Keratinocyte (primary cell): ENCODE results near the gene TBC1D5. TPM values are rescaled to one million over a fixed set of nuclear protein-coding genes. Genes with fewer than 3 reads are reported as not detected.

Experiments
- DNase-seq: peaks from one replicate; pipeline ENCODE4 v3.0.0-alpha.2; 2011; ENCODE audit warnings: low read depth, missing footprints, low spot score
- FAIRE-seq: peaks from 2 replicates; lab custom pipeline; 2011; peaks lifted over from hg19 to GRCh38; lab: Jason Lieb, UNC
- H2AFZ ChIP-seq: 2 replicates; pipeline ENCODE4 v1.6.0; 2012; ENCODE audit warnings: low read length, control low read depth, inconsistent platforms; ENCODE audit not compliant: control insufficient read depth
- H3K27ac ChIP-seq: 2 replicates; pipeline ENCODE4 v1.5.1; 2011; ENCODE audit warnings: low read length; ENCODE audit not compliant: control insufficient read depth, insufficient read depth
- H3K27me3 ChIP-seq: 3 replicates; pipeline ENCODE4 v1.6.0; 2011; ENCODE audit warnings: low read length; ENCODE audit not compliant: control insufficient read depth, insufficient read depth; ENCODE audit errors: extremely low read depth
- H3K36me3 ChIP-seq, 2 experiments: 2 replicates in 1 of 2; 3 replicates in 1 of 2; pipeline ENCODE4 v1.5.1; 2011; ENCODE audit warnings: low read length in 2 of 2, mild to moderate bottlenecking in 1 of 2; ENCODE audit not compliant: control insufficient read depth in 2 of 2, insufficient read depth in 2 of 2; ENCODE audit errors: extremely low read depth in 1 of 2
- H3K4me1 ChIP-seq: 3 replicates; pipeline ENCODE4 v1.5.1; 2011; ENCODE audit warnings: low read length; ENCODE audit not compliant: control insufficient read depth, insufficient read depth; ENCODE audit errors: extremely low read depth
- H3K4me2 ChIP-seq: 3 replicates; pipeline ENCODE4 v1.6.0; 2011; ENCODE audit warnings: low read depth, low read length; ENCODE audit not compliant: control insufficient read depth, insufficient read depth; ENCODE audit errors: extremely low read depth
- H3K4me3 ChIP-seq, 3 experiments: fragments of 200-600 bp in 1 of 3; sonication (generic) in 1 of 3; 2 replicates in 2 of 3; 3 replicates in 1 of 3; pipeline ENCODE4 v1.5.1; 2011 to 2016; ENCODE audit warnings: low read length in 3 of 3, mild to moderate bottlenecking in 3 of 3, control low read depth in 2 of 3, inconsistent platforms in 1 of 3, low read depth in 1 of 3, mixed read lengths in 1 of 3, mixed run types in 1 of 3, moderate library complexity in 1 of 3; ENCODE audit not compliant: control insufficient read depth in 2 of 3, insufficient read depth in 2 of 3; ENCODE audit errors: extremely low read depth in 1 of 3
- H3K79me2 ChIP-seq: 2 replicates; pipeline ENCODE4 v1.6.0; 2012; ENCODE audit warnings: low read length; ENCODE audit not compliant: control insufficient read depth, insufficient read depth
- H3K9ac ChIP-seq: 3 replicates; pipeline ENCODE4 v1.6.0; 2011; ENCODE audit warnings: low read length; ENCODE audit not compliant: control insufficient read depth, insufficient read depth; ENCODE audit errors: extremely low read depth
- H3K9me1 ChIP-seq: 3 replicates; pipeline ENCODE4 v1.6.0; 2011; ENCODE audit warnings: low read length; ENCODE audit not compliant: control insufficient read depth, insufficient read depth; ENCODE audit errors: extremely low read depth
- H3K9me3 ChIP-seq: 2 replicates; pipeline ENCODE4 v1.5.1; 2012; ENCODE audit warnings: low read depth, low read length; ENCODE audit not compliant: control insufficient read depth
- H4K20me1 ChIP-seq: 3 replicates; pipeline ENCODE4 v1.6.0; 2011; ENCODE audit warnings: low read length; ENCODE audit not compliant: control insufficient read depth, insufficient read depth; ENCODE audit errors: extremely low read depth
- EZH2 ChIP-seq: IDR thresholded peaks from one replicate; pipeline ENCODE4 v1.6.1; 2012; ENCODE audit warnings: inconsistent platforms, mild to moderate bottlenecking, low read length, moderate library complexity
- dilution Hi-C: fragments of 300-500 bp; cut with MboI; formaldehyde crosslinking; loops from one replicate; pipeline ENCODE4 v1.7.0; 2020; ENCODE audit warnings: low sequenced_read_pairs; ENCODE audit not compliant: extremely low pct_ligation_motif_present
- polyA plus RNA-seq, 5 experiments: library from polyadenylated mRNA; depleted of rRNA in 3 of 5; stranded (reverse) in 3 of 5; stranded (forward) in 1 of 5; unstranded in 1 of 5; fragments of >200 nt; gene quantifications; 1 replicate in 1 of 5; 2 replicates in 3 of 5; 3 replicates in 1 of 5; pipeline versions ENCODE4 v1.2.1 to v1.2.3, GENCODE V29; 2011 to 2012; ENCODE audit warnings: missing spikeins in 2 of 5, low read depth in 1 of 5, low replicate concordance in 1 of 5
- TF ChIP-seq, protein P1 (sequence below), 3 experiments: IDR thresholded peaks in 1 of 3; conservative IDR thresholded peaks in 1 of 3; optimal IDR thresholded peaks in 1 of 3; 2 replicates in 2 of 3; 3 replicates in 1 of 3; pipeline versions ENCODE3 to v1.5.1; 2011; ENCODE audit warnings: low read length in 3 of 3, mild to moderate bottlenecking in 3 of 3, moderate library complexity in 2 of 3, control low read depth in 1 of 3, inconsistent platforms in 1 of 3; ENCODE audit not compliant: insufficient read depth in 2 of 3; ENCODE audit errors: extremely low read depth in 1 of 3

TBC1D5 gene
- polyA plus RNA-seq, 1 donor (not counting 4 experiments of a cell fraction or from before 2014, with no cell fraction given), result 25.8 TPM

DNA sequence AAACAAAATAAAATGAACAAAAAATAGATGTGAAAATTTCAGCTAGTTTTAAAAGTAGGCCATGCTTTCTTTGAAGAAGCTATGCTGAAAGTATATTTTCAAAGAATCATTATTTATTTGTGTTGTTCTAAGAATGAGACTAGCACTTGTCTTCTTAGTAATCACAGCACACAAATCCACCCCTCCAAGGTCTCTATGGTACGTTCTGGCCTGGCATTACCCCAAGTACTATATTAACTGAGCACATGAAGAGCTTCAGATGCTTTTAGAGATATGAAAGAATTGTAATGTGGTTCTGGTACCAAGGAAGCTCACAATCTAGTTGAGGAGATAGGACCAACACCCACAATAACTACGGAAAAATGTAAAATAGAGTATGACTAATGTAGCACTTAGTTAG lies 441.2 kb downstream of the TBC1D5 start:
- Histone ChIP-seq H3K27me3 (no peaks in the 10 kb centered on the region), H3K4me2 (no peak overlapping the region), H3K9ac (no peak overlapping the region), H3K27ac (no peak overlapping the region), H3K4me1 (no peaks in the 10 kb centered on the region), H3K36me3 (no peaks in the 10 kb centered on the region), H4K20me1 (no peaks in the 10 kb centered on the region), H3K4me3 (no peak overlapping the region), H3K9me3 (no peaks in the 10 kb centered on the region), H3K79me2 (no peaks in the 10 kb centered on the region), H2AFZ (no peak overlapping the region), H3K9me1 (no peaks in the 10 kb centered on the region)
- dilution Hi-C loops, result no loop called here
- FAIRE-seq (no peak), DNase-seq (no peak)
- TF ChIP-seq, protein P1, sequence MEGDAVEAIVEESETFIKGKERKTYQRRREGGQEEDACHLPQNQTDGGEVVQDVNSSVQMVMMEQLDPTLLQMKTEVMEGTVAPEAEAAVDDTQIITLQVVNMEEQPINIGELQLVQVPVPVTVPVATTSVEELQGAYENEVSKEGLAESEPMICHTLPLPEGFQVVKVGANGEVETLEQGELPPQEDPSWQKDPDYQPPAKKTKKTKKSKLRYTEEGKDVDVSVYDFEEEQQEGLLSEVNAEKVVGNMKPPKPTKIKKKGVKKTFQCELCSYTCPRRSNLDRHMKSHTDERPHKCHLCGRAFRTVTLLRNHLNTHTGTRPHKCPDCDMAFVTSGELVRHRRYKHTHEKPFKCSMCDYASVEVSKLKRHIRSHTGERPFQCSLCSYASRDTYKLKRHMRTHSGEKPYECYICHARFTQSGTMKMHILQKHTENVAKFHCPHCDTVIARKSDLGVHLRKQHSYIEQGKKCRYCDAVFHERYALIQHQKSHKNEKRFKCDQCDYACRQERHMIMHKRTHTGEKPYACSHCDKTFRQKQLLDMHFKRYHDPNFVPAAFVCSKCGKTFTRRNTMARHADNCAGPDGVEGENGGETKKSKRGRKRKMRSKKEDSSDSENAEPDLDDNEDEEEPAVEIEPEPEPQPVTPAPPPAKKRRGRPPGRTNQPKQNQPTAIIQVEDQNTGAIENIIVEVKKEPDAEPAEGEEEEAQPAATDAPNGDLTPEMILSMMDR (optimal IDR thresholded peaks at IDR 0.05 in 1 of 3, IDR thresholded peaks at IDR 0.05 in 1 of 3, conservative IDR thresholded peaks at IDR 0.05 in 1 of 3; ENCODE audit: extremely low read depth in 1 of 3, insufficient read depth in 2 of 3, low read length in 3 of 3), result no peak
- TF ChIP-seq EZH2, result no peak

DNA sequence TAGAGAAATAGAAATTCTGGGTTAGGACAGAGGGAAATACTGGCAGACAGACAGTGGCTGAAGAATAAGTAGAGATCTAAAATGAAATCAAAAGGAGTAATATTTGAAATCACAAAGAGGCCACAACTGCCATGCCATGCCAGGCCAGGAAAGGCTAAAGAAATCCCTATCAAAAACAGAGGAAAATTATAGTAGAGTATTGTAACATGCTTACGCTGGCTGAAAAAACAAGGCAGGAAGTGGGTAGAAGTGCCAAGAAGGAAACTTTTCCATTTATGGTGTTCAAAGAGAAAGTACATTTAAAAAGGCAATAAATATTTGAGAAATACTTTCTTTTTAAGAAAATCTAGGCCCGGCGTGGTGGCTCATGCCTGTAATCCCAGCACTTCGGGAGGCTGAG lies 442.0 kb downstream of the TBC1D5 start:
- Histone ChIP-seq H2AFZ (no peak overlapping the region), H3K27ac (no peak overlapping the region), H3K36me3 (no peaks in the 10 kb centered on the region), H3K9ac (no peak overlapping the region), H3K4me3 (no peak overlapping the region), H3K4me1 (no peaks in the 10 kb centered on the region), H3K27me3 (no peaks in the 10 kb centered on the region), H3K79me2 (no peaks in the 10 kb centered on the region), H3K4me2 (no peak overlapping the region), H3K9me3 (no peaks in the 10 kb centered on the region), H3K9me1 (no peaks in the 10 kb centered on the region), H4K20me1 (no peaks in the 10 kb centered on the region)
- DNase-seq (no peak), FAIRE-seq (no peak)
- dilution Hi-C loops, result no loop called here
- no peak for TF ChIP-seq EZH2
- TF ChIP-seq, protein P1 (optimal IDR thresholded peaks at IDR 0.05 in 1 of 3, IDR thresholded peaks at IDR 0.05 in 1 of 3, conservative IDR thresholded peaks at IDR 0.05 in 1 of 3; ENCODE audit: extremely low read depth in 1 of 3, insufficient read depth in 2 of 3, low read length in 3 of 3), result no peak
